OCI-LY7 (cell line): Measurements from ENCODE around the gene RPTN. TPM values are rescaled to one million over a fixed set of nuclear protein-coding genes. Genes with fewer than 3 reads are reported as not detected.

Source experiments
- BruUV-seq: library from RNA; stranded (reverse); fragments of 400-500 nt; replicated peaks from 2 replicates; lab custom pipeline; 2021; lab: Mats Ljungman, UMichigan
- CTCF ChIA-PET: fragments of 300-600 bp; sonication (Branson Sonifier 250); formaldehyde crosslinking; loops from one replicate; lab custom pipeline; 2022; ENCODE audit warnings: antibody characterized with exemption; ENCODE audit not compliant: unreplicated experiment; lab: Charles Lee
- POLR2A ChIA-PET: fragments of 300-600 bp; sonication (Branson Sonifier 250); formaldehyde crosslinking; loops from one replicate; lab custom pipeline; 2022; ENCODE audit warnings: antibody characterized with exemption; lab: Charles Lee
- DNase-seq: peaks from one replicate; pipeline ENCODE4 v3.0.0-alpha.2; 2015; ENCODE audit warnings: low spot score
- H2AFZ ChIP-seq: fragments of 200-600 bp; sonication (generic), shearing (Covaris generic); 2 replicates; pipeline ENCODE4 v1.6.1; 2014; ENCODE audit warnings: mild to moderate bottlenecking, antibody characterized with exemption, low read length, moderate library complexity
- H3K27ac ChIP-seq: fragments of 200-600 bp; sonication (generic); 2 replicates; pipeline ENCODE4 v1.5.1; 2014; ENCODE audit warnings: mixed run types, low read depth, mild to moderate bottlenecking, moderate library complexity, low read length, inconsistent platforms; ENCODE audit not compliant: poor library complexity, severe bottlenecking
- H3K36me3 ChIP-seq: fragments of 200-600 bp; sonication (generic); 2 replicates; pipeline ENCODE4 v1.6.1; 2014; ENCODE audit warnings: mild to moderate bottlenecking, antibody characterized with exemption, low read length, moderate library complexity, mixed read lengths; ENCODE audit not compliant: insufficient read depth
- H3K4me1 ChIP-seq: fragments of 200-600 bp; sonication (generic); 2 replicates; pipeline ENCODE4 v1.5.1; 2014; ENCODE audit warnings: mild to moderate bottlenecking, low read length; ENCODE audit not compliant: insufficient read depth, poor library complexity, severe bottlenecking
- H3K4me2 ChIP-seq: fragments of 200-600 bp; sonication (generic); 2 replicates; pipeline ENCODE4 v1.6.1; 2014; ENCODE audit warnings: mild to moderate bottlenecking, low read length
- H3K4me3 ChIP-seq: fragments of 200-600 bp; sonication (generic); 2 replicates; pipeline ENCODE4 v1.5.1; 2014; ENCODE audit warnings: mild to moderate bottlenecking, low read depth, low read length; ENCODE audit not compliant: poor library complexity, severe bottlenecking
- H3K79me2 ChIP-seq: fragments of 200-600 bp; sonication (generic); 2 replicates; pipeline ENCODE4 v1.6.1; 2016; ENCODE audit warnings: low read depth, mild to moderate bottlenecking, low read length, moderate library complexity, mixed read lengths; ENCODE audit not compliant: insufficient read depth
- H3K9me2 ChIP-seq: fragments of 200-600 bp; sonication (generic); 2 replicates; pipeline ENCODE4 v1.6.1; 2016; ENCODE audit warnings: mild to moderate bottlenecking, low read length, mixed read lengths; ENCODE audit not compliant: insufficient read depth
- H3K9me3 ChIP-seq: fragments of 200-600 bp; sonication (generic); 2 replicates; pipeline ENCODE4 v1.6.1; 2014; ENCODE audit warnings: mild to moderate bottlenecking, mixed run types, low read length, mixed read lengths
- H4K20me1 ChIP-seq: fragments of 200-600 bp; sonication (generic); 2 replicates; pipeline ENCODE4 v1.6.1; 2014; ENCODE audit warnings: mild to moderate bottlenecking, antibody characterized with exemption, low read length, moderate library complexity, mixed read lengths; ENCODE audit not compliant: insufficient read depth
- EZH2phosphoT487 ChIP-seq: fragments of 200-600 bp; sonication (generic); IDR thresholded peaks from 2 replicates; pipeline ENCODE4 v1.6.1; 2018; ENCODE audit warnings: low read depth, borderline replicate concordance, mild to moderate bottlenecking, mixed run types, antibody characterized with exemption, low read length, moderate library complexity, mixed read lengths
- intact Hi-C: fragments of 100-400 bp; cut with micrococcal nuclease; formaldehyde crosslinking; loops from one replicate; pipeline ENCODE4 v1.10.0; 2022; ENCODE audit not compliant: unreplicated experiment
- total RNA-seq, 2 experiments: library from RNA; depleted of rRNA in 1 of 2; stranded (reverse); fragments of >200 nt in 1 of 2; shearing (Covaris generic) in 1 of 2; gene quantifications; 2 replicates each; pipeline ENCODE4 v1.2.3, GENCODE V29; 2014 to 2022
- TF ChIP-seq, protein P1 (sequence below): fragments of 200-600 bp; sonication (generic); conservative IDR thresholded peaks from 2 replicates; pipeline ENCODE4 v1.5.1; 2014; ENCODE audit warnings: mild to moderate bottlenecking, antibody characterized with exemption, low read length, moderate library complexity, mixed read lengths

The RPTN gene
- total RNA-seq, 2 experiments from 2014 or later = not detected

DNA sequence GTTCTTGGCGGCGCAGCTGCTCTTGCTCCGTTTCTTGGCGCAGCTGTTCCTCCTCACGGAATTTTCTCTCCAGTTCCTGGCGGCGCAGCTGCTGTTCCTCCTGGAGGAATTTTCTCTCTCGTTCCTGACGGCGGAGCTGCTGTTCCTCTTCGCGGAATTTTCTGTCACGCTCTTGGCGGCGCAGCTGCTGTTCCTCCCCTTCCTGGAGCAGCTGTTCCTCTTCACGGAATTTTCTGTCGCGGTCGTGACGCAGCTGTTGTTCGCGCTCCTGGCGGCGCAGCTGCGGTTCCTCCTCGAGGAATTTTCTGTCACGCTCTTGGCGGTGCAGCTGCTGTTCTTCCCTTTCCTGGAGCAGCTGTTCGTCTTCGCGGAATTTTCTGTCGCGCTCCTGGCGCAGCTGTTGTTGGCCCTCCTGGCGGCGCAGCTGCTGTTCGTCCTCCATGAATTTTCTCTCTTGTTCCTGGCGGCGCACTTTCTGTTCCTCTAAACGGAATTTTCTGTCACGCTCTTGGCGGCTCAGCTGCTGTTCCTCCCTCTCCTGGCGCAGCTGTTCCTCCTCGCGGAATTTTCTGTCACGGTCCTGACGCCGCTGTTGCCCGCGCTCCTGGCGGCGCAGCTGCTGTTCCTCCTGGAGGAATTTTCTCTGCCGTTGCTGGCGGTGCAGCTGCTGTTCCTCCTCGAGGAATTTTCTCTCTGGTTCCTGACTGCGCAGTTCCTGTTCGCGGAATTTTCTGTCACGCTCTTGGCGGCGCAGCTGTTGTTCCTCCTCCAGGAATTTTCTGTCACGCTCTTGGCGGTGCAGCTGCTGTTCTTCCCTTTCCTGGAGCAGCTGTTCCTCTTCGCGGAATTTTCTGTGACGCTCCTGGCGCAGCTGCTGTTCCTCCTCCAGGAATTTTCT, 50.8 kb downstream of the RPTN start:
- no peaks in the 10 kb centered on the region for H3K4me1 ChIP-seq
- no peak overlapping the region for H3K4me3 ChIP-seq
- CTCF ChIA-PET = no interaction called here
- H3K9me3 ChIP-seq = no peaks in the 10 kb centered on the region
- intact Hi-C loops = no loop called here
- H3K9me2 ChIP-seq = no peaks in the 10 kb centered on the region
- TF ChIP-seq, protein P1, sequence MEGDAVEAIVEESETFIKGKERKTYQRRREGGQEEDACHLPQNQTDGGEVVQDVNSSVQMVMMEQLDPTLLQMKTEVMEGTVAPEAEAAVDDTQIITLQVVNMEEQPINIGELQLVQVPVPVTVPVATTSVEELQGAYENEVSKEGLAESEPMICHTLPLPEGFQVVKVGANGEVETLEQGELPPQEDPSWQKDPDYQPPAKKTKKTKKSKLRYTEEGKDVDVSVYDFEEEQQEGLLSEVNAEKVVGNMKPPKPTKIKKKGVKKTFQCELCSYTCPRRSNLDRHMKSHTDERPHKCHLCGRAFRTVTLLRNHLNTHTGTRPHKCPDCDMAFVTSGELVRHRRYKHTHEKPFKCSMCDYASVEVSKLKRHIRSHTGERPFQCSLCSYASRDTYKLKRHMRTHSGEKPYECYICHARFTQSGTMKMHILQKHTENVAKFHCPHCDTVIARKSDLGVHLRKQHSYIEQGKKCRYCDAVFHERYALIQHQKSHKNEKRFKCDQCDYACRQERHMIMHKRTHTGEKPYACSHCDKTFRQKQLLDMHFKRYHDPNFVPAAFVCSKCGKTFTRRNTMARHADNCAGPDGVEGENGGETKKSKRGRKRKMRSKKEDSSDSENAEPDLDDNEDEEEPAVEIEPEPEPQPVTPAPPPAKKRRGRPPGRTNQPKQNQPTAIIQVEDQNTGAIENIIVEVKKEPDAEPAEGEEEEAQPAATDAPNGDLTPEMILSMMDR = no peak
- TF ChIP-seq EZH2phosphoT487 = no peak
- POLR2A ChIA-PET = no interaction called here
- H3K27ac ChIP-seq = no peak overlapping the region
- BruUV-seq = no TSS peak
- no peak overlapping the region for H3K4me2 ChIP-seq
- H2AFZ ChIP-seq = no peak overlapping the region
- H4K20me1 ChIP-seq = no peaks in the 10 kb centered on the region
- no peak for DNase-seq
- H3K36me3 ChIP-seq = no peaks in the 10 kb centered on the region
- no peaks in the 10 kb centered on the region for H3K79me2 ChIP-seq

DNA sequence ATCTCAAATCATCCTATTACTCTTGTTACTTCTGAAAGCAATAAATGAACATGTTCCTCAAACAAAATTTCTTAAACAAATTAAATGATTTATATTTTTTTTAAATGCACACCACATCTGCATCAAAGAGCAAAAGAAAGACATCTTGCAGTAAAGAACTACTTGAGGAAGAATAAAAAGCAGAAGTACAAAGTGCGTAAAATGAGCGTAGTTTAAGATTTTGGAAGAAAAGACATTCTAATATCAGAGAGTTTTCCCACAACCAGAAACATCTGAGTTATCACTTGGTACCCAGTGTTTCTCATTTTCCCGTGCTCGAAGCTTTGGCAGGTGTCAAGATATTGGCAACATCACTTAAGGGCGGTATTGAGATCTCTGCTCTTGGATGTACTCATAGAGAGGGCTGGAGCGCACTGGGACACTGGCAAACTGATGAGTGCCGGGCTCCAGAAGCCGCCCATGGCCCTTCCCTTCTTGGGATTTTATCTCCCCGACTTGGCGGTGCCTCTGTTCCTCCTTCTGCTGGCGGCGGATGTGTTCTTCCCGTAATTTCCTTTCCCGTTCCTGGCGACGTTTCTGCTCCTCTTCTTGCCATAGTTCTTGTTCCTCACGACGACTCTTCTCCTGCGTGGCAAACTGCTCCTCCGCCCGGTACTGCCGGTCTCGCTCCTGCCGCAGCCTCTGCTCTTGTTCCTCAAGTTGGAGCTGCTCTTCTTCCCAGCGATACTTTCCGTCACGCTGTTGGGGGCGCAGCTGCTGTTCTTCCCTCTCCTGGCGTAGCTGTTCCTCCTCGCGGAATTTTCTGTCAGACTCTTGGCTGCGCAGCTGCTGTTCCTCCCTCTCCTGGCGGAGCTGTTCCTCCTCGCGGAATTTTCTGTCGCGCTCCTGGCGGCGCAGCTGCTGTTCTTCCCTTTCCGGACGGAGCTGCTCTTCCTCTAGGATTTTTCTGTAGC, 51.7 kb downstream of the RPTN start:
- no peaks in the 10 kb centered on the region for H4K20me1 ChIP-seq

More for the DNA sequence above, 51.7 kb downstream of the RPTN start:
- H3K27ac ChIP-seq = no peak overlapping the region
- no TSS peak for BruUV-seq
- no peaks in the 10 kb centered on the region for H3K9me3 ChIP-seq
- no peak overlapping the region for H3K4me2 ChIP-seq
- H3K79me2 ChIP-seq = no peaks in the 10 kb centered on the region
- TF ChIP-seq EZH2phosphoT487 = no peak
- TF ChIP-seq, protein P1 = no peak
- H3K9me2 ChIP-seq = no peaks in the 10 kb centered on the region
- DNase-seq = no peak
- no peak overlapping the region for H2AFZ ChIP-seq
- no peaks in the 10 kb centered on the region for H3K36me3 ChIP-seq
- ChIA-PET CTCF (no interaction called here), POLR2A (no interaction called here)
- H3K4me3 ChIP-seq = no peak overlapping the region
- no peaks in the 10 kb centered on the region for H3K4me1 ChIP-seq
- intact Hi-C loops = no loop called here
